OCI-LY3 (cell line): ENCODE results near the gene RALGAPB.

Experiments
- H2AFZ ChIP-seq: fragments of 200-600, 300-600 bp; shearing (Covaris generic); 2 replicates; pipeline ENCODE4 v1.6.0; 2014; ENCODE audit warnings: antibody characterized with exemption, low read depth, low read length
- H3K27ac ChIP-seq: fragments of 200-600, 300-600 bp; sonication (generic); 2 replicates; pipeline ENCODE4 v1.5.1; 2014; ENCODE audit warnings: mild to moderate bottlenecking, low read length, moderate library complexity, mixed read lengths
- H3K27me3 ChIP-seq: fragments of 200-600, 300-600 bp; sonication (generic); 2 replicates; pipeline ENCODE4 v1.6.1; 2014; ENCODE audit warnings: low read depth, low read length, mixed read lengths
- H3K36me3 ChIP-seq: fragments of 200-600, 300-600 bp; sonication (generic); replicated peaks from 2 replicates; pipeline ENCODE3; 2014; ENCODE audit warnings: low read depth, low read length, mixed read lengths
- H3K4me1 ChIP-seq: fragments of 300-600, 200-600 bp; sonication (generic); 2 replicates; pipeline ENCODE4 v1.6.1; 2014; ENCODE audit warnings: low read length, mixed read lengths
- H3K4me2 ChIP-seq: fragments of 200-600, 300-600 bp; sonication (generic); 2 replicates; pipeline ENCODE4 v1.6.1; 2014; ENCODE audit warnings: low read length, mixed read lengths
- H3K4me3 ChIP-seq: fragments of 300-600, 200-600 bp; sonication (generic); 2 replicates; pipeline ENCODE4 v1.5.1; 2014; ENCODE audit warnings: antibody characterized with exemption, mild to moderate bottlenecking, low read length, moderate library complexity
- H3K79me2 ChIP-seq: fragments of 300-600, 200-600 bp; shearing (Covaris generic); 2 replicates; pipeline ENCODE4 v1.6.1; 2014; ENCODE audit warnings: mild to moderate bottlenecking, low read length, mixed read lengths
- H3K9ac ChIP-seq: fragments of 300-600, 200-600 bp; shearing (Covaris generic); 2 replicates; pipeline ENCODE4 v1.6.0; 2014; ENCODE audit warnings: mild to moderate bottlenecking, low read length, moderate library complexity
- H3K9me3 ChIP-seq: fragments of 200-600, 300-600 bp; shearing (Covaris generic); 2 replicates; pipeline ENCODE4 v1.6.1; 2014; ENCODE audit warnings: low read length, mixed read lengths; ENCODE audit not compliant: insufficient read depth
- H4K20me1 ChIP-seq: fragments of 200-600, 300-600 bp; sonication (generic); 2 replicates; pipeline ENCODE4 v1.6.1; 2016; ENCODE audit warnings: low read length, mixed read lengths; ENCODE audit not compliant: insufficient read depth
- EZH2phosphoT487 ChIP-seq: fragments of 200-600 bp; shearing (Covaris generic); IDR thresholded peaks from 2 replicates; pipeline ENCODE4 v1.6.1; 2018; ENCODE audit warnings: antibody characterized with exemption, mixed run types, low read depth
- TF ChIP-seq, protein P1 (sequence below): fragments of 200-600, 300-600 bp; sonication (generic); IDR thresholded peaks from 2 replicates; pipeline ENCODE4 v1.5.1; 2014; ENCODE audit warnings: antibody characterized with exemption, low read length, low read depth

RALGAPB gene

GRCh38 chr20:38445381-38445796 lies 27.3 kb upstream of the RALGAPB start:
- Histone ChIP-seq H3K79me2 (peaks cover 20% of the 10 kb centered on the region), H3K4me3 (no peak overlapping the region), H3K27ac (no peak overlapping the region), H3K4me2 (no peak overlapping the region), H2AFZ (peak overlapping the region; percentile 99), H3K27me3 (0 out of 2 replicates have a peak, but pooled peaks cover 12% of the 10 kb centered on the region), H3K9me3 (no peaks in the 10 kb centered on the region), H3K36me3 (peaks cover 21% of the 10 kb centered on the region), H4K20me1 (peaks cover 4% of the 10 kb centered on the region; the same call in 1 of the 2 replicates), H3K4me1 (peaks cover 20% of the 10 kb centered on the region), H3K9ac (no peak overlapping the region)
- no peak for TF ChIP-seq EZH2phosphoT487
- TF ChIP-seq, protein P1, sequence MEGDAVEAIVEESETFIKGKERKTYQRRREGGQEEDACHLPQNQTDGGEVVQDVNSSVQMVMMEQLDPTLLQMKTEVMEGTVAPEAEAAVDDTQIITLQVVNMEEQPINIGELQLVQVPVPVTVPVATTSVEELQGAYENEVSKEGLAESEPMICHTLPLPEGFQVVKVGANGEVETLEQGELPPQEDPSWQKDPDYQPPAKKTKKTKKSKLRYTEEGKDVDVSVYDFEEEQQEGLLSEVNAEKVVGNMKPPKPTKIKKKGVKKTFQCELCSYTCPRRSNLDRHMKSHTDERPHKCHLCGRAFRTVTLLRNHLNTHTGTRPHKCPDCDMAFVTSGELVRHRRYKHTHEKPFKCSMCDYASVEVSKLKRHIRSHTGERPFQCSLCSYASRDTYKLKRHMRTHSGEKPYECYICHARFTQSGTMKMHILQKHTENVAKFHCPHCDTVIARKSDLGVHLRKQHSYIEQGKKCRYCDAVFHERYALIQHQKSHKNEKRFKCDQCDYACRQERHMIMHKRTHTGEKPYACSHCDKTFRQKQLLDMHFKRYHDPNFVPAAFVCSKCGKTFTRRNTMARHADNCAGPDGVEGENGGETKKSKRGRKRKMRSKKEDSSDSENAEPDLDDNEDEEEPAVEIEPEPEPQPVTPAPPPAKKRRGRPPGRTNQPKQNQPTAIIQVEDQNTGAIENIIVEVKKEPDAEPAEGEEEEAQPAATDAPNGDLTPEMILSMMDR, result no peak

DNA sequence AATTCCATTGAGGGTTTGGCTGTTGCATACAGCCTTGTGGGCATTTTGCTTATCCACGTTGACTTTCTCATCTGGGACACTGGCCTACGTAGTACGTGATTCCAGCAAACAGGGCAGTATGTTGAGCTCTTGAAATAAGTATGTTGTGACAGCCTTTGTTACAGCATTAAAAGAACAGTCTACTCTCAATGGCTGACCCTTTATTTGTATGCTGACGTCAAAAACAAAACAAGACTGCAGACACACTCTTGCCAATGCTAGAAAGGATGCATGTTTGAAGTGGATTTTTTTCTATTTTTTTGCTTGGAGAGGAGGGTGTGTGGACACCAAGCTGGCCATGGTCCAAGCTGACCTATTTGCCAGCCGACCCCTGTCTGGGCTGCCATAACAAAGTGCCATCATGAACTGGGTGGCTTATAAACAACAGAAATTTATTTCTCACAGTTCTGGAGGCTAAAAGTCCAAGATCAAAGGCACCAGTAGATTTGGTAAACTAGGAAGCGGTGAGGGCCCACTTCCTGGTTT lies 26.7 kb upstream of the RALGAPB start:
- Histone ChIP-seq H3K27me3 (0 out of 2 replicates have a peak, but pooled peaks cover 12% of the 10 kb centered on the region), H3K4me2 (peak overlapping the region; percentile 72), H3K9ac (peak overlapping the region; percentile 28; the same call in 1 of the 2 replicates), H4K20me1 (peaks cover 4% of the 10 kb centered on the region; the same call in 1 of the 2 replicates), H3K4me3 (peak overlapping the region; percentile 87), H3K79me2 (peaks cover 20% of the 10 kb centered on the region), H3K36me3 (peaks cover 27% of the 10 kb centered on the region), H3K4me1 (peaks cover 20% of the 10 kb centered on the region), H3K9me3 (no peaks in the 10 kb centered on the region), H3K27ac (no peak overlapping the region), H2AFZ (peak overlapping the region; percentile 99)
- TF ChIP-seq, protein P1, result no peak
- TF ChIP-seq EZH2phosphoT487, result no peak

DNA sequence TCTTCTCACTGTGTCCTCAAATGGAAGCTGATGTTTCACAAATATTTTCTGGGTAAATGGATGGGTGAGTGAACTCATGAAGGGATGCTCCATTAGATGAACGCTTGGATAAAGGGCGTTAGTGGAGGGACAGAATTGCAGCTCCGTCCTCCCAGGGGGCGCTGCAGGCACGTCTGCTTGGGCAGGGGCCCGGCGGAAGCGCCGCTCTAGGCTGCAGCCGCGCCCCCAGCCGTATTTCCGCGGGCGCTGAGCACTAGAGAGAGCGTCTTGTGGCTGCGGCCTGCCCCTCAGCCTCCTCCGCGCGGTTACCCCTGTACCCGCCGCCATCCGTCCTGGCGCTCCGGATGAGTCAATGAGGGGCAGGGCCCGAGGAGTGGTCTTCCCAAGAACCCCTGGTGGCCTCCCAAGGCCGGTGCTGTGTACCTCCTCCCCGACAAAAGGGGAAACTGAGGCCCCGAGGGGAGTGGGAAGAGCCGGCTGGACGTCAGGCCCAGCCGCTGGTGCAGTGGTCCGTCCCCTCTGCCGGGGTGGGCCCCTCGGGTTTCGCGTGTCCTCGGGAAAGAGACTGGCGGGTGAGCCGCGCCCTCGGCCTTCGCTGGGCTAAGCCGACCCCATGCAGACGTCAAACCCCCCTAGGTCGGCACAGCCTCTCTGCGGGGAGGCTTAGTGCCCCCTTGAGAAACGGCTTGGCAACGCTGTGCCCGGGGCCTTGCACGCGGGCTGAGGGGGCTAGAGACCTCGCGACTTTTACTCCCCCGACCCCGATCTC lies 26.0 kb upstream of the RALGAPB start:
- peaks cover 4% of the 10 kb centered on the region; the same call in 1 of the 2 replicates for H4K20me1 ChIP-seq
- peaks cover 20% of the 10 kb centered on the region for H3K79me2 ChIP-seq
- peak overlapping the region; percentile 91 for H3K4me2 ChIP-seq
- H3K27me3 ChIP-seq, result 0 out of 2 replicates have a peak, but pooled peaks cover 11% of the 10 kb centered on the region
- TF ChIP-seq EZH2phosphoT487, result no peak
- TF ChIP-seq, protein P1, result peak; percentile 99
- H3K4me3 ChIP-seq, result peak overlapping the region; percentile 87
- H3K36me3 ChIP-seq, result peaks cover 30% of the 10 kb centered on the region
- H3K27ac ChIP-seq, result peak overlapping the region; percentile 41
- peaks cover 20% of the 10 kb centered on the region for H3K4me1 ChIP-seq
- H2AFZ ChIP-seq, result peak overlapping the region; percentile 99
- H3K9me3 ChIP-seq, result no peaks in the 10 kb centered on the region
- H3K9ac ChIP-seq, result peak overlapping the region; percentile 96

- Histone ChIP-seq H3K36me3 (peaks cover 30% of the 10 kb centered on the region), H2AFZ (no peak overlapping the region), H3K9ac (peak overlapping the region; percentile 96), H3K4me3 (peak overlapping the region; percentile 87), H4K20me1 (peaks cover 4% of the 10 kb centered on the region; the same call in 1 of the 2 replicates), H3K79me2 (peaks cover 20% of the 10 kb centered on the region), H3K9me3 (no peaks in the 10 kb centered on the region), H3K27me3 (0 out of 2 replicates have a peak, but pooled peaks cover 5% of the 10 kb centered on the region), H3K4me1 (peaks cover 20% of the 10 kb centered on the region), H3K27ac (no peak overlapping the region), H3K4me2 (peak overlapping the region; percentile 91)
- TF ChIP-seq, protein P1, result no peak
- no peak for TF ChIP-seq EZH2phosphoT487
Observed at GRCh38 chr20:38447251-38447661, 25.4 kb upstream of the RALGAPB start.
